GM10248 (cell line): ENCODE results near the gene WIPI1.
"Not testable (repeated sequence)": the region's sequence is repeated elsewhere in the genome, so short reads cannot be mapped to it uniquely, and the experiment has no call there.

ENCODE experiments used
- CTCF ChIA-PET: fragments of 300-600 bp; sonication (Branson Sonifier 250); formaldehyde crosslinking; extraction: SDS; loops from one replicate; lab custom pipeline; 2021; ENCODE audit warnings: antibody characterized with exemption; lab: Yijun Ruan, JAX
- POLR2A ChIA-PET: fragments of 350-650 bp; sonication (Branson Sonifier 250); formaldehyde crosslinking; extraction: SDS; loops from one replicate; lab custom pipeline; 2020; ENCODE audit warnings: antibody characterized with exemption; lab: Yijun Ruan, JAX
- DNase-seq: peaks from one replicate; pipeline ENCODE4 v3.0.0; 2012; ENCODE audit errors: extremely low spot score
- TF ChIP-seq, protein P1 (sequence below): IDR thresholded peaks from 2 replicates; pipeline ENCODE4 v1.5.1; 2012; ENCODE audit warnings: mild to moderate bottlenecking, low read depth; ENCODE audit errors: extremely low read depth, missing control alignments, control extremely low read depth

The WIPI1 gene

DNA sequence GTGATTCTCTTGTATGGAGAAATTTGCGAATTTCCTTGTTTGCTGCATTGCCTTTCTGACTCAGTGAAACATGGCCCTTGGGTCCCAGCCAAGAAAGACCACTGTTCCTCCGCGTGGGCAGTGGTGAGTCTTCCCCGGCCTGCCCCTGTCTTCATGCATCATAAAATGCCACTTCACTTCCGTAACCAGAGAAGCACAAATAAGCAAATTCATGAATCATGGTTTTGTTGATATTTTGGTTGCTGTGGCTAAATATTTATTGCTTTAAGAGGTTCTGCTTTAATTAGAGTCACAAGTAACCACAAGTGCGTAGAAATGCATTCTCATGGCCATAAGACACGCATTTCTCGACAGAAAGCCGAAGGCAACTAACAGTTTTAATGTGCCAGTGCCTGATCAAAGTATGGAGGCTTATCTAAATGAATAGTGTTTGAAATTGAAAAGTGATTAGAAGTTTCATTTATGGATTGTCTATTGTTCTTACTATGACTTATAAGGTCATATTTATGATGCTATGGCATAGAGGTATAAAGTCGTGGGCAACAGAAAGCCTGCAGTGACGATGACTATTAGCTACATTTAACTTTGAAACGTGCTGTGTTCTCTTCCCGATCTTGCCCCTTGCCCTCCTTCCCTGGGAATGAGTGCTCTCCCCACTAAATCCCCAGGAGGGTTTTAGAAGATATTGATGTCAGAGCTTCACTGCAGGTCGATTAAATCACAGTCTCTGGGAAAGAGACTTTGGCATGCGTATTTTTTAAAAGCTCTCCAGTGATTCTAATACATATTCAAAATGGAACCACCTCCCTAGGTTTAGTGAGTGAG lies 76.0 kb downstream of the WIPI1 start:
- ChIA-PET POLR2A (no interaction called here), CTCF (interaction anchor here (1.2 to 3.9 kb wide), 3 partner anchors 18 to 54 kb away, joined by 3 to 17 read pairs (median 3); no protein-coding TSS in a partner anchor)
- no peak for DNase-seq
- TF ChIP-seq, protein P1, sequence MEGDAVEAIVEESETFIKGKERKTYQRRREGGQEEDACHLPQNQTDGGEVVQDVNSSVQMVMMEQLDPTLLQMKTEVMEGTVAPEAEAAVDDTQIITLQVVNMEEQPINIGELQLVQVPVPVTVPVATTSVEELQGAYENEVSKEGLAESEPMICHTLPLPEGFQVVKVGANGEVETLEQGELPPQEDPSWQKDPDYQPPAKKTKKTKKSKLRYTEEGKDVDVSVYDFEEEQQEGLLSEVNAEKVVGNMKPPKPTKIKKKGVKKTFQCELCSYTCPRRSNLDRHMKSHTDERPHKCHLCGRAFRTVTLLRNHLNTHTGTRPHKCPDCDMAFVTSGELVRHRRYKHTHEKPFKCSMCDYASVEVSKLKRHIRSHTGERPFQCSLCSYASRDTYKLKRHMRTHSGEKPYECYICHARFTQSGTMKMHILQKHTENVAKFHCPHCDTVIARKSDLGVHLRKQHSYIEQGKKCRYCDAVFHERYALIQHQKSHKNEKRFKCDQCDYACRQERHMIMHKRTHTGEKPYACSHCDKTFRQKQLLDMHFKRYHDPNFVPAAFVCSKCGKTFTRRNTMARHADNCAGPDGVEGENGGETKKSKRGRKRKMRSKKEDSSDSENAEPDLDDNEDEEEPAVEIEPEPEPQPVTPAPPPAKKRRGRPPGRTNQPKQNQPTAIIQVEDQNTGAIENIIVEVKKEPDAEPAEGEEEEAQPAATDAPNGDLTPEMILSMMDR: no peak

DNA sequence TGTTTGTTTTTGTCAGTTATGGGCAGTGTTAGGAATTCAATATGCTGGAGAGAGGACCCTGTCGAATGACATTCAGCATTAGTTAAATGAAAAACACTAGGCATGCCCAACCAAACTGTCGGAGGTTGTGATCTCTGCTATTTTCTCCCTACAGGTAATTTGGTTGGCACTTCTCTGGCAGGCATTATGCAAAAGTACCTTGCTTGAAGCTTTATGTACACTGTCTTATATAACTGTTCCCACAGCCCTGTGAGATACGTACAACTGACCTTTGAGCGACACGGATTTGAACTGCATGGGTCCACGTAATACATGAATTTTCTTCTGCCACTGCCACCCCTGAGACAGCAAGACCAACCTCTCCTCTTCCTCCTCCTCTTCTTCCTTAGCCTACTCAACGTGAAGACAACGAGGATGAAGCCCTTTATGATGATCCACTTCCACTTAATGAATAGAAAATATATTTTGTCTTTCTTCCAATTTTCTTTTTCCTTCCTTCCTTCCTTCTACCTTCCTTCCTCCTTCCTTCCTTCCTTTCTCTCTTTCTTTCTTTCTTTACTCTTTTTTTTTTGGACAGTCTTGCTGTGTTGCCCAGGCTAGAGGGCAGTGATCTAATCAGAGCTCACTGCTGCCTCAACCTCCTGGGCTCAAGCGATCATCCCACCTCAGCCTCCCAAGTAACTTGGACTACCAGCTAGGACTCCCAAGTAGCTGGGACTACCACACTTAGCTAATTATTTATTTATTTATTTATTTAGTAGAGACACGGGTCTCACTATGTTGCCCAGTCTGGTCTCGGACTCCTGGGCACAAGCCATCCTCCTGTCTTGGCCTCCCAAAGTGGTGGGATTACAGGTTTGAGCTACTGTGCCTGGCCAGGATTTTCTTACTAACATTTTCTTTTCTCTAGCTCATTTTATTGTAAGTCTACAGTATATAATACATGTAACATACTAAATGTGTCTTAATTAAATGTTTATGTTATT lies 77.3 kb downstream of the WIPI1 start:
- TF ChIP-seq, protein P1: no peak
- ChIA-PET POLR2A (no interaction called here), CTCF (interaction anchor here (0.7 to 1.1 kb wide), 3 partner anchors 19 to 200 kb away, joined by 3 to 4 read pairs (median 3); no protein-coding TSS in a partner anchor)
- DNase-seq: no peak

DNA sequence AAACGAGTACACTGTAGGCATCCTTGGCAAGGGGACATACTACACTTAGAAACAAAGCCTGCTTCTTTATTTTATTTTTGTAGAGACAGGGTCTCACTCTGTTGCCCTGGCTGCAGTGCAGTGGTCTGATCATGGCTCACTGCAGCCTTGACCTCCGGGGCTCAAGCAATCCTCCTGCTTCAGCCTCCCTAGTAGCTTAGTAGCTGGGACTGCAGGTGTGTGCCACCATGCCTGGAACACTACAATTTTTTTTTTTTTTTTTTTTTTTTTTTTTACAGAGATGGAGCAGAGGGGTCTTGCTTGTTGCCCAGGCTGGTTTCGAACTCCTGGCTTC lies 78.2 kb downstream of the WIPI1 start:
- POLR2A ChIA-PET: no interaction called here
- TF ChIP-seq, protein P1: no peak
- no peak for DNase-seq
- CTCF ChIA-PET: no interaction called here

DNA sequence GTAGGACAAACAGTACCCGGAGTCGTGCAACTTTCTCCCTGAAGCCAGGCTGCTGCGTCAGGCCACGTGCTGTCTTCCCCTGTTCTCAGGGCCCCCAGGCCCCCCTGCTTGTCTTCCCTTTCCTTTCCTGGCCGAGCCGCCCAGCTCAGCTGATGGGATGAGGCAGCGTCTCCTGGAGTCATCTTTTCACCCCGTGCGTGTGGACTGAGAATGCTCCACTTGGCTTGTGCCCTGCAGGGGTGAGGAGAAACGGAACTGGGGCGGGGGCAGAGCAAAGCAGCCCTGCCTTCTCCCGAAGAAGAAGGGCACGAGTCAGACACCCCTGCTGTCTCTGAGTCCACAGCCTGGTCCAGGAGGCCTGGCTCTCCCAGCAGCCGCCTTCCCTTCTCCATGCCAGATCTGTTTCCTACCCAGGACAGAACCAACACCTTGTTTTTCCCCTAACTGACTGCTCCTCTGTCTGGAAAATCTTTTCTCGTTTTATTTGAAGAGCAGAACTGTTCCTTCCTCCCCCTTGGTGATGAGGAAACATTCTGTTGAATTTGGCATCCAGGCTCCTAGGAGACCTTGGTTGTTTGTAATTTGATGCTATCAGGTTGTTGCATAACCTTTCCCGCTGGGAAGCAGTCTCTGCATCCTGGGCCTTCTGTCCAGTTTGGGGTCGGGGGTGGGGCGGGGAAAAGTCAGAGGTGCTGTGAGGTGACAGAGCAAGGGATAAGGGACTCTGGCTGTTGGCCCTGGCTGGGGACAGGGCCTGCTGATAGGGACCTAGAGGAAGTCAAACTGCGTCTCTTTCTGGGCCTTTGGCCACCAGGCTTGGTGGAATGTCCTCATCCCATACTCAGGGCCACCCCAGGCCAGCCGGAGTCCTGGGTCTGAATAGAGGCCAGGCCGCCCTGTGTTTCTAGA lies 78.8 kb downstream of the WIPI1 start:
- ChIA-PET POLR2A (no interaction called here), CTCF (no interaction called here)
- DNase-seq: no peak
- TF ChIP-seq, protein P1: no peak

DNA sequence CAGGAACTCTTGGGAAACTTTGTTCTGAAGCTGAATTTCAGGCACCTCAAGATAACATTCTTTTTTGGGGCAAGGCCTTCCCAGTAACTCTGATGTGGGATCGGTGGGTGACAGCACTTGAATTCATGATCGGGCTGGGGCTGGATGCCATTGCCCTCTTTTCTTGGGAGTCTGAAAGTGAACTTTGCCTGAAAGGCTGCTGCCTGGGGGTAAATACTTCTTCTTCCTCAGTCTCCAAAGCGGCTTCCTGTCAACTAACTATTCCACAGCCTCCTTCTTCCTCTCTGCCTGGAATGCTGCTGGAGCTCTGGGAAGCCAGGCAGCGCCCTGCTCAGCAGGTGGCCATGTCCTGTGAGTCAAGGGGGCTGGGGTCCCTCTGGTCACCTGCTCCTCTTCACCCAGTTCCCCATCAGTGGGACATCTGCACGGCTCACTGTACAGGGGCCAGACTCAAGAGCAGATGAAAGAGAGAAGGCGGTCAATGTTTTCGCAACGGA lies 79.5 kb downstream of the WIPI1 start:
- ChIA-PET POLR2A (no interaction called here), CTCF (no interaction called here)
- no peak for DNase-seq
- TF ChIP-seq, protein P1: no peak

DNA sequence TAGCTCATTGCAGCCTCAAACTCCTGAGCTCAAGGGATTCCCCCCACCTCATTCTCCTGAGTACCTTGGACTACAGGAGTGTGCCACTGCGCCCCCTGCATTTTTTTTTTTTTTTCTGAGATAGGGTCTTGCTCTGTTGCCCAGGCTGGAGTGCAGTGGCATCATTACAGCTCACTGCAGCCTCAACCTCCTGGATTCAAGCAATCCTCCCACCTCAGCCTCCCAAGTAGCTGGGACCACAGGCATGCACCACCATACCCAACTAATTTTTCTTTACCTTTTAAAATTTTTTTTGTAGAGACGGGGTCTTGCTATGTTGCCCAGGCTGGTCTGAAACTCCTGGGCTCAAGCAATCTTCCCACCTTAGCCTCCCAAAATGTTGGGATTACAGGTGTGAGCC lies 81.1 kb downstream of the WIPI1 start:
- CTCF ChIA-PET: interaction anchor here (0.7 to 1.6 kb wide), 3 partner anchors 10 to 24 kb away, joined by 3 to 6 read pairs (median 4); no protein-coding TSS in a partner anchor
- DNase-seq, POLR2A ChIA-PET: not testable (repeated sequence)
